ENCODE results near the gene PIP4K2A. TPM values are rescaled to one million over a fixed set of nuclear protein-coding genes. Genes with fewer than 3 reads are reported as not detected.
A peak's percentile ranks its signal among the peaks of the same experiment; 100 is the strongest.

Gene PIP4K2A
- total RNA-seq, 6 donors from 2014 or later, result 20.5 to 70.2 (median 34.4) TPM

DNA sequence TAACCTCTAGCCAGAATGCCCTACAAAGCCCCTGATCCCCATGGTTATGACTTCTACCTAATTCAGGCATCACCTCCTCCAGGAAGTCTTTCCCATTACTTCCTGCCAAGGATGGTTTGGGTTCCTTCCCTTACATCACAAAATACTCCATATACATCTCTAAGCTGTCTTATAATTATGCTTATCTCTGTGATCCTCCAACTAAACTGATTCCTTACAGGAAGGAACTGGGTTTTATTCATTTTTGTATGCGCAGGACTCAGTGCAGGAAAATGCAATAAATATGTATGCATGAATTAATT is 41.3 kb downstream of the PIP4K2A start:
- Histone ChIP-seq H3K36me3 (no peaks in the 10 kb centered on the region), H3K4me3 (no peak overlapping the region), H3K27ac (no peak overlapping the region), H3K9me3 (no peaks in the 10 kb centered on the region), H3K4me1 (peaks cover 0 to 31% (median 4%) of the 10 kb centered on the region in 4 donors), H3K27me3 (no peaks in the 10 kb centered on the region)
- 81 to 96% methylated on average over 1 of the region's 1 CpG for WGBS, 2 donors
- DNase-seq, result no peak
- no peak for TF ChIP-seq POLR2A (IDR thresholded peaks at IDR 0.05)
- TF ChIP-seq POLR2AphosphoS5 (IDR thresholded peaks at IDR 0.05), result no peak
- no peak for TF ChIP-seq EP300 (IDR thresholded peaks at IDR 0.05)
- TF ChIP-seq, protein P1, sequence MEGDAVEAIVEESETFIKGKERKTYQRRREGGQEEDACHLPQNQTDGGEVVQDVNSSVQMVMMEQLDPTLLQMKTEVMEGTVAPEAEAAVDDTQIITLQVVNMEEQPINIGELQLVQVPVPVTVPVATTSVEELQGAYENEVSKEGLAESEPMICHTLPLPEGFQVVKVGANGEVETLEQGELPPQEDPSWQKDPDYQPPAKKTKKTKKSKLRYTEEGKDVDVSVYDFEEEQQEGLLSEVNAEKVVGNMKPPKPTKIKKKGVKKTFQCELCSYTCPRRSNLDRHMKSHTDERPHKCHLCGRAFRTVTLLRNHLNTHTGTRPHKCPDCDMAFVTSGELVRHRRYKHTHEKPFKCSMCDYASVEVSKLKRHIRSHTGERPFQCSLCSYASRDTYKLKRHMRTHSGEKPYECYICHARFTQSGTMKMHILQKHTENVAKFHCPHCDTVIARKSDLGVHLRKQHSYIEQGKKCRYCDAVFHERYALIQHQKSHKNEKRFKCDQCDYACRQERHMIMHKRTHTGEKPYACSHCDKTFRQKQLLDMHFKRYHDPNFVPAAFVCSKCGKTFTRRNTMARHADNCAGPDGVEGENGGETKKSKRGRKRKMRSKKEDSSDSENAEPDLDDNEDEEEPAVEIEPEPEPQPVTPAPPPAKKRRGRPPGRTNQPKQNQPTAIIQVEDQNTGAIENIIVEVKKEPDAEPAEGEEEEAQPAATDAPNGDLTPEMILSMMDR (IDR thresholded peaks at IDR 0.05), result no peak
- ATAC-seq (ENCODE audit: low FRiP score in 2 of 2), result no peak

DNA sequence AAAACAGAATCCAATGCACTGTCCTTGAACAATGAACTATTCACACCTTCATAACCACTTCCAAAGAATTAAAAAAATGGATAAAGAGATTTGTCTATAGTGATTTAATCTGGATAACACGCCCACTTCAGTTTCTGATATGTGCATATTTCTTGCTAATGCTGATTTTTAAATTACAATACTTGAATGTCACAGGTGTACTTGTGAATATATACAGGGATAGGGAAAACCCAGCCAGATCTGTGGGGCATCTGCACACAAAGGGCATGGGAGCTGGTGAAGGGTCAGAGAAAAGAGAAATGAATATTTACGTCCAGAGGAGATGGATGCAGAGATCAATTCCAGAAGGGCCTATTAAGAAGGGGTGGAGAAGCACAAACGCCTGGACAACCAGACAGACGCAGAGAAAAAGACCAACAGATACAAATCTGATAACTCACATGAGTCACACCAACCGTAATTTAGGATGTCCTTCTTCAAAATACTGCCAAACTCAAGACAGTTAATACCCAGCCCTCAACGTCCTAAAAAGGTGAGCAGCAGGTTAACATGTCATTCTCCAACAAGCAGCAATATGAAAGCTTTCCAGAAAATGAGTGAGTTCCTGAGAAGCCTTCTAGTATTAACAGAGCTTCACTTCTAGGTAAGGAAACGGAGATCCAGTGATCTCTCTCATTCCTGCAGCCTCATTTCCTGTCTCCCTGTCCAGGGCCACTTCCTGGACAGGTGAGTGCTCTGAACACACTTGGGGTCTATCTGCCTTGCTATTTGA is 41.9 kb downstream of the PIP4K2A start:
- ATAC-seq (ENCODE audit: low FRiP score in 2 of 2) (no peak), DNase-seq (no peak)
- Histone ChIP-seq H3K9me3 (no peaks in the 10 kb centered on the region), H3K4me3 (no peak overlapping the region), H3K36me3 (no peaks in the 10 kb centered on the region), H3K27me3 (no peaks in the 10 kb centered on the region), H3K27ac (no peak overlapping the region), H3K4me1 (peaks cover 0 to 31% (median 6%) of the 10 kb centered on the region in 4 donors)
- 67 to 73% methylated on average over 7 of the region's 7 CpGs for WGBS, 2 donors
- no peak for TF ChIP-seq EP300 (IDR thresholded peaks at IDR 0.05)

DNA sequence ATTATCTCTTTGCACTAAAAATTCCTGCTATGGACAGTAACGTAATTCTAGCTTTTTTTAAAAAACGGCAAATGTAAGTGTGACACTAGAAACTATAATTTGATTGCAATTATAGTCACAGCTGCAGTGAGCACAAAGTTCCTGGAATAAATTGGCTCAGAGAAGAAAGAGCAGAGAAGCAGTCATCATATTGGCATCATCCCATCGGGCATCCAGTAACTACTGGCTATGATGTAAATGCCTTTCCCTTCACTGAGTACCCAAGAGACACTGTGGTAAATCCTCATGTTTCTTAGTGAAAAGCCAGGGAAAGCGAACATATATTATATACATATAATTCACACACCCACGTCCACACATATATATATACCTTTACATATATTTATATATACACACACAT is 43.6 kb downstream of the PIP4K2A start:
- no peaks in the 10 kb centered on the region for H3K9me3 ChIP-seq
- 85 to 87% methylated on average over 5 of the region's 5 CpGs for WGBS, 2 donors
- H3K36me3 ChIP-seq, result no peaks in the 10 kb centered on the region
- peaks cover 9 to 39% (median 16%) of the 10 kb centered on the region in 4 donors for H3K4me1 ChIP-seq
- DNase-seq (no peak), ATAC-seq (ENCODE audit: low FRiP score in 2 of 2) (peak in 1 of 2 donors; percentile 61)
- no peak overlapping the region for H3K27ac ChIP-seq
- no peak overlapping the region for H3K4me3 ChIP-seq
- no peak for TF ChIP-seq EP300 (IDR thresholded peaks at IDR 0.05)
- TF ChIP-seq POLR2AphosphoS5 (IDR thresholded peaks at IDR 0.05), result no peak
- no peak for TF ChIP-seq POLR2A (IDR thresholded peaks at IDR 0.05)
- TF ChIP-seq, protein P1 (IDR thresholded peaks at IDR 0.05), result no peak
- no peaks in the 10 kb centered on the region for H3K27me3 ChIP-seq

DNA sequence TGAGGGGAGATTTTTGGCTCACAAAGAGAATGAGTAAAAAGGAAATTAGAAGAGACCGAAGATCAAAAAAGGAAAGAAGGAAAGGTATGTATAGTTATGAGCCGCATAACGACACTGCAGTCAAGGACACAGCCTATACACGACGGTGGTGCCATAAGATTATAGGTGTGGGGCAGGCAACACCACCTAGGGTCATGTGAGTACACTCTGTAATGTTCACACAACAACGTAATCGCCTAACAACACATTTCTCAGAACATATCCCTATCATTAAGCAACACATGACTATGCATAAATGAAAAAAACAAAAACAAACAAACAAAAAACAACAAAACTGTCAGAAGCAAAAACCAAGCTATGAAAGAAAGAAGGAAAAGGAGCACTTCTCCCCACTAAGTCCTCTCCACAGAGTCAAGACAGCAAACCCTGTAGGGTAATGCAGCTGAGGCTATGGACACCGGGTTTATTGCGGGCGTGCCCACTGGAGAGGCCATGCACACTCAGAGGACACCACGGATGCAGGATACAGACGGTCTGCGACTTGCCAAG is 45.1 kb downstream of the PIP4K2A start:
- H3K4me3 ChIP-seq, result no peak overlapping the region
- peaks cover 9 to 31% (median 18%) of the 10 kb centered on the region in 4 donors for H3K4me1 ChIP-seq
- no peaks in the 10 kb centered on the region for H3K27me3 ChIP-seq
- H3K27ac ChIP-seq, result no peak overlapping the region
- TF ChIP-seq, protein P1 (IDR thresholded peaks at IDR 0.05), result no peak
- 74 to 82% methylated on average over 13 of the region's 13 CpGs for WGBS, 2 donors
- no peak for ATAC-seq (ENCODE audit: low FRiP score in 2 of 2)
- H3K9me3 ChIP-seq, result no peaks in the 10 kb centered on the region
- H3K36me3 ChIP-seq, result no peaks in the 10 kb centered on the region
- DNase-seq, result no peak

DNA sequence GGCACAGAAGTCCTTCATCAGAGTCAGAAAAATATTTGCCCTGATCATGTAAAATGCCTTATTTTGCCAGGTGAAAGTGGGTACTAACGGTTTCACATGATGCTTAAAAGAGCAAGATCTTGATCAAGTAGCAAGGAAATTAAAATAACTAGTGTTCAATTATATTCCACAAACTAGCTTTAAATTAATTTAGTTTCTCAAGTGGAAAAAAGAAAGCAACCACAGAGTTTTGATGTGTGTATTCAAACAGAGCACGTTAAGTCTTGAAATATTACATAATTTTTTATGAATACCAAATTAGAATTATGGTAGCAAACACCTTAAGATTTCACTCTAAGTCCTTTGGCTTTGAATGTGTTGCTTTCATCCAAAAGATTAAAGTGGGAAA is 47.3 kb downstream of the PIP4K2A start:
- WGBS, 2 donors, result 63 to 71% methylated on average over 2 of the region's 2 CpGs
- H3K4me1 ChIP-seq, result peaks cover 9 to 24% (median 15%) of the 10 kb centered on the region in 4 donors
- no peak overlapping the region for H3K4me3 ChIP-seq
- H3K36me3 ChIP-seq, result no peaks in the 10 kb centered on the region
- no peak overlapping the region for H3K27ac ChIP-seq
- ATAC-seq (ENCODE audit: low FRiP score in 2 of 2) (no peak), DNase-seq (no peak)
- no peak for TF ChIP-seq POLR2A (IDR thresholded peaks at IDR 0.05)
- TF ChIP-seq, protein P1 (IDR thresholded peaks at IDR 0.05), result no peak
- no peak for TF ChIP-seq EP300 (IDR thresholded peaks at IDR 0.05)
- TF ChIP-seq POLR2AphosphoS5 (IDR thresholded peaks at IDR 0.05), result no peak
- no peaks in the 10 kb centered on the region for H3K9me3 ChIP-seq
- no peaks in the 10 kb centered on the region for H3K27me3 ChIP-seq
